ENCODE measurements around the gene GLA. TPM values are rescaled to one million over a fixed set of nuclear protein-coding genes. Genes with fewer than 3 reads are reported as not detected.

Gene GLA
- total RNA-seq, 1 donor from 2014 or later = 36.7 TPM

- Mint-ChIP-seq H3K36me3 (ENCODE audit: insufficient read depth) (peaks cover 9% of the 10 kb centered on the region), H3K27me3 (no peaks in the 10 kb centered on the region), H3K4me3 (ENCODE audit: low read depth) (peak overlapping the region; percentile 96), H3K27ac (peak overlapping the region; percentile 99), H3K4me1 (ENCODE audit: low read depth) (peaks cover 3% of the 10 kb centered on the region), H3K9me3 (ENCODE audit: low read depth) (peaks cover 3% of the 10 kb centered on the region)
- no peak for DNase-seq (ENCODE audit: low spot score, unreplicated experiment)
- no peak for TF ChIP-seq CTCF (IDR thresholded peaks at IDR 0.05; ENCODE audit: unreplicated experiment)
Measured at GRCh38 chrX:101391831-101392230, 15.9 kb downstream of the GLA start.

- TF ChIP-seq CTCF (IDR thresholded peaks at IDR 0.05; ENCODE audit: unreplicated experiment) = peak; percentile 72
- peaks cover 9% of the 10 kb centered on the region for H3K36me3 Mint-ChIP-seq (ENCODE audit: insufficient read depth)
- peaks cover 3% of the 10 kb centered on the region for H3K4me1 Mint-ChIP-seq (ENCODE audit: low read depth)
- H3K27ac Mint-ChIP-seq = peak within 1 kb of the TSS; percentile 99
- H3K9me3 Mint-ChIP-seq (ENCODE audit: low read depth) = peaks cover 6% of the 10 kb centered on the region
- H3K27me3 Mint-ChIP-seq = no peaks in the 10 kb centered on the region
- peak within 1 kb of the TSS; percentile 96 for H3K4me3 Mint-ChIP-seq (ENCODE audit: low read depth)
- peak; percentile 66 for DNase-seq (ENCODE audit: low spot score, unreplicated experiment)
Measured at GRCh38 chrX:101390664-101391525, 16.8 kb downstream of the GLA start, which contains the start of gene RPL36A. RPL36A (plus strand) TSS chrX:101391011; CDS start chrX:101391044, 33 bp downstream.

GRCh38 chrX:101388604-101389003 lies 19.1 kb downstream of the GLA start:
- no peak for TF ChIP-seq CTCF (IDR thresholded peaks at IDR 0.05; ENCODE audit: unreplicated experiment)
- Mint-ChIP-seq H3K4me3 (ENCODE audit: low read depth) (no peak overlapping the region), H3K36me3 (ENCODE audit: insufficient read depth) (peaks cover 8% of the 10 kb centered on the region), H3K9me3 (ENCODE audit: low read depth) (peaks cover 6% of the 10 kb centered on the region), H3K27ac (no peak overlapping the region), H3K4me1 (ENCODE audit: low read depth) (peaks cover 3% of the 10 kb centered on the region), H3K27me3 (no peaks in the 10 kb centered on the region)
- DNase-seq (ENCODE audit: low spot score, unreplicated experiment) = no peak

GRCh38 chrX:101386542-101386885 lies 21.2 kb downstream of the GLA start:
- H3K4me1 Mint-ChIP-seq (ENCODE audit: low read depth) = peaks cover under 1% of the 10 kb centered on the region
- H3K27ac Mint-ChIP-seq = no peak overlapping the region
- no peak overlapping the region for H3K4me3 Mint-ChIP-seq (ENCODE audit: low read depth)
- no peak for TF ChIP-seq CTCF (IDR thresholded peaks at IDR 0.05; ENCODE audit: unreplicated experiment)
- peaks cover 6% of the 10 kb centered on the region for H3K9me3 Mint-ChIP-seq (ENCODE audit: low read depth)
- H3K27me3 Mint-ChIP-seq = no peaks in the 10 kb centered on the region
- DNase-seq (ENCODE audit: low spot score, unreplicated experiment) = no peak
- H3K36me3 Mint-ChIP-seq (ENCODE audit: insufficient read depth) = peaks cover 2% of the 10 kb centered on the region

- Mint-ChIP-seq H3K36me3 (ENCODE audit: insufficient read depth) (no peaks in the 10 kb centered on the region), H3K4me3 (ENCODE audit: low read depth) (no peak within 1 kb of the TSS), H3K27me3 (no peaks in the 10 kb centered on the region), H3K9me3 (ENCODE audit: low read depth) (peaks cover 6% of the 10 kb centered on the region), H3K27ac (peak within 1 kb of the TSS; percentile 9), H3K4me1 (ENCODE audit: low read depth) (no peaks in the 10 kb centered on the region)
- TF ChIP-seq CTCF (IDR thresholded peaks at IDR 0.05; ENCODE audit: unreplicated experiment) = no peak
- no peak for DNase-seq (ENCODE audit: low spot score, unreplicated experiment)
Measured at GRCh38 chrX:101385795-101386541, 21.8 kb downstream of the GLA start, which contains the start of gene BTK. BTK (minus strand) TSS chrX:101386191; CDS start chrX:101375284, 10,907 bp downstream.

Data from progenitor cell of endocrine pancreas (in vitro differentiated cells).